GM18870 (cell line): ENCODE results near the gene PSMG3.

Experiments
- ATAC-seq: cut with Tn5 transposase; IDR thresholded peaks from one replicate; pipeline ENCODE4 v1.9.1; 2021; ENCODE audit warnings: moderate library complexity; ENCODE audit not compliant: unreplicated experiment

The PSMG3 gene

GRCh38 chr7:1559626-1560590, 9.9 kb downstream of the PSMG3 start:
- no peak for ATAC-seq

DNA sequence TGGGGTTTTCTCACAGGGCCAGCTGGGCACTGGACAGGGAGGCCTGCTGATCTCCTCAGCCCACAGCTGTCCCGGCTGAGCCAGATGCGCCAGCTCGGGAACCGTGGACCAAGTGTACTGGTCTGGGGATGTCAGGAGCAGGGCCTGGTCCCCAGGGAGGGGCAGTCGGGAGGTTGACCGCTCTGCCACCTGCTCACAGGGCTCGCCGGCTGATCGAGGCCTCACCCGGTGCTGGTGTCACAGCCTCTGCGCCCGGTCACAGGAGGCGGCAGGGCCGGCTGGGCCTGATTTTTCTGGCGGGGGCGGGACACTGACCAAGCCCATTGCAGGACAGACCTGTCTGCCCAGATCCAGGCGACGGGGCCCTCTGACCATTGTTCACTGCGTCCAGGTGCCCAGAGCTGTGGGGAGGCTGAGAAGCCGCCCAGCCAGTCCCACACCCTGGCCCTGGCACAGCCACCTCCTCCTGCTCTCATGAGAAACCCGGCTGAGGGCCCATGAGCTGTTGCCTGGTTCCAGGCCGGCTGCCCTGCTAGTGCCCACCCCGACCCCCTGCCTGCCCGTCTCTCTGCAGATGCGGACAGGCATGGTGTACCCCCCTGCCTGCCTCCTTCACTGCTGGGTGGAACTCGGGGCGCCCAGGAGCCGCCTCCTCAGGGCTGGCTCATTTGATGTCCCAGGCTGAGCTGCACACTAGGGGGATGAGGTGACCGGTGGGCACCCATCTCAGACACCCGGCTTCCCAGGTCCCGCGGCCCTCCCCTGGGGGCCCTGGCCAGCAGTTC, 10.8 kb downstream of the PSMG3 start:
- ATAC-seq, result no peak

DNA sequence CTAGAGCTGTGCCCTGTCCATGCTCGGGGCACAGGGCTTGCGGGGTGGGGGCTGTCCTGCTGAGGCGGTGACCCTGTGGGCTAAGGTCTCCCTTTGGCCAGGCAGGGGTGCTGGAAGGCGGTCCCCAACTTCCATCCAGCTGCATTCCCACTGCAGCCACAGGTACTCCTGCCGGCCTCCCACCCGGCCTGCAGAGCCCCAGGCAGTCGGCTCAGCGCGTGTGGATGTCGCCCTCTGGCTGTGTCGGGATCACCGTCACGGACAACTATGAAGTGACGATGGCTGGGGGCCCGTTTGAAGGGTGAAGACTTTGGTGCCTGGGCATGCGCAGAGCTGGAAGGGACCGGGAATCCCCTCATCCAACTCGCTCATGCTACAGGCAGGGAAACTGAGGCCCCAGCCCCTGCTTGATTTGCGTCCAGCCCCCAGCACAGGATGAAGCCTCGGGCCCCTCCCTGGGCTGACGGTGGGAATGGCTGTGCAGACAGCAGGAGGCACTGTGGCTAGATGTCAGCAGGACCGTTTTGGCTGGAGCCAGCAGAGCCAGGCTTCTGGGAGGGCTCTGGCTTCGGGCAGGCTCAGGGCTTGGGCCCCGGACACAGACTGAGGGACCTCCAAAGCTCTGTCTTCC, 11.5 kb downstream of the PSMG3 start:
- no peak for ATAC-seq

GRCh38 chr7:1557771-1558170, 12.1 kb downstream of the PSMG3 start:
- ATAC-seq, result no peak

DNA sequence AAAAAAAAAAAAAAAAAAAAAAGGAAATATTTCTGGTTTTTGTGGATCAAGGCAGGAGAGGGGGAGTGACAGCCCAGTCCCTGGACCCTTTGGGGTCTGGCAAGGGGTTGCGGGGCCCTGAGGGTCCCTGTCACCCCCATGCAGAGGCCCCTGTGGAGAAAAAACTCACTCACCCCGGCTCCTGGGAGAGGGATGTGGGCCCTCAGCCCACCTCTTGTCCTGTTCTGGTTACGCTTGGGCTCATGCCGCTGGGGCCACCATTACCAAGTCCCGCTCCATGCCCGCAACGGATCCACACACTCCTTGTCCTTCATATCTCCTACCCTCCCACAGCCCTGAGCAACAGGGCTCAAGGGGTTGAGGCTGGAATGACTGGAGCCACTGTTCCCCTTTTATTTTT, 12.8 kb downstream of the PSMG3 start:
- ATAC-seq, result no peak

- no peak for ATAC-seq
Measured at GRCh38 chr7:1555813-1556543, 13.9 kb downstream of the PSMG3 start, which contains the start of gene TMEM184A. Gene TMEM184A (minus strand): TSS chr7:1556205. CDS start chr7:1555484, 721 bp downstream.

- ATAC-seq, result no peak
Measured at GRCh38 chr7:1555046-1555812, 14.6 kb downstream of the PSMG3 start.

DNA sequence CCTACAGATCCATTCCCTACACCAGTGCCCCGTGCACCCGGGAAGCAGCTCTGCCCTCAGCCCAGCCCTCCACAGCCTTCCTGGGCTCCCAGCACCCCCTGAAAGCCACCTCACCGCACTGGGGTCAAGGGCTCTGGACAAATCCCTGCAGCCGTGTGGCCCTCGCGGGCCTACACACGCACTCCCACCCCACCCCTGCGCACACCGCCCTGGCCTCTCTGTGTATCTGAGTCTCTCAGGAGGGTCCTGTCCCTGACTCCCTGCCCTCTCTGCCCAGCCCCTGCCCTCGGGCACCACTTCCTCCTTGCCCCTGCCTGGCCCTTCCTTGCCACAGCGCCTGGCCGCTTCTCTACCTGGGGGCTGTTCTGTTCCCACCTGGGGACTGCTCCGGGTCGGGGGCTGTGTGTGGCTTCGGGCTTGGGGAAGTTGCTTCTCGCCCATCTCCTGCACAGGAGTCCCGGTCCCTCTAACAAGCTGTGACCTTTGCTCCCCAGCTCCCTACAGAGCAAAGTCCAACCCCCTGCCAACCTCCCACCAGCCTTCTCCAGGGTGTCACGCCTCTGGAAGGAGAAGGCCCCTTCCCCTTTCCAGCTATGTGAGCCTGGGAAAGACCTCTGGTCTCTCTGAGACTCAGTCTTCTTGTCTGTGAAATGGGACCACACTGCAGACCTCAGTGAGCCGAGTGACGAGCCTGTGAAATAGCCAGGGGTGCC, 15.3 kb downstream of the PSMG3 start:
- ATAC-seq, result no peak

GRCh38 chr7:1553512-1554210, 16.2 kb downstream of the PSMG3 start:
- no peak for ATAC-seq

GRCh38 chr7:1552200-1552599, 17.6 kb downstream of the PSMG3 start:
- ATAC-seq, result no peak

GRCh38 chr7:1550846-1551155, 19.0 kb downstream of the PSMG3 start:
- ATAC-seq, result no peak

GRCh38 chr7:1550005-1550845, 19.6 kb downstream of the PSMG3 start:
- no peak for ATAC-seq

DNA sequence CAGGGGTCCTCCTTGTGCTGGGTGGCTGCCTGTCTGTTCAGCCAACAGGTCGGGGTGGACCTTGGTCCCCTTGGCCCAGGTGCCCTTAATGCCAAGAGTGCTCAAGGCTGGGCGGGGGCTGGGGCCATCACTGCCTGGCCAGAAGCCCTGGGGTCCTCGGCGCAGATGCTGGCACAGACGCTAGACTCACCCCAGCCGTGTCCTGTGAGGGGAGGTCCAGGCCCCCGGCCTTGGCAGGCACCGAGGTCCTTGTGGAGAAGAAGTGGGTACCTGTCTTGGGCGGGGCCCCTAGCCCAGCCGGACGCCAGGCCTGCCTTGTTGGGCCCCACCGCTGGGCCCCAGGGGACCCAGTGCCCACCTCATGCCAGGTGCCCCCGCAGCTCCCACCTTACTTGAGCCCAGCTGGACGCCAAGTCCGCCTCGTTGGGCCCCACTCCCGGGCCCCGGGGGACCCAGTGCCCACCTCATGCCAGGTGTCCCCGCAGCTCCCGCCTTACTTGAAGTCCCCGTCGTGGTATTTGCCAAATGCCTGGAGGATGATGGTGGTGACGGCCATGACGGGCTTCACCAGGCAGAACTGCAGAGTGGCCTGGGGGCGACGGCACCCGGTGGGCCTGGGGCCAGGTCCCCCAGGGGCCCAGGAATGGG, 20.4 kb downstream of the PSMG3 start:
- no peak for ATAC-seq

GRCh38 chr7:1548944-1549343, 20.9 kb downstream of the PSMG3 start:
- no peak for ATAC-seq

DNA sequence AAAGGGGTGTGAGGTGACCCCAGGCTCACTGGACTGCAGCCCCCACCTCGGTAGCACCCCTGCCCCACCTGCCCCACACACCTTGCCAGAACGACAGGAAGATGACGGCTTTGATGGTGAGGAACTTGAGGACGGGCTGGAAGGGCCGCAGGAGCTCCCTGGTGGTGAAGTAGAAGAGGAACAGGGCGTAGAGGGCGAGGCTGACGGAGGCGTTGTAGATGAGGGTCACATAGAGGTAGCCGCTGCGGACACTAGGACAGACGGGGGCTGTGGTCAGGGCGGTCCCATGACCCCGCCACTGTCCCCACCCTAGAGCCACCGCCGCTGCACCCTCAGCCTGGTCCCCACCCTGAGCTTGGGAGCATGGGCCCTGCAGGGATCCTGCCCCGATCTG, 21.4 kb downstream of the PSMG3 start:
- no peak for ATAC-seq

DNA sequence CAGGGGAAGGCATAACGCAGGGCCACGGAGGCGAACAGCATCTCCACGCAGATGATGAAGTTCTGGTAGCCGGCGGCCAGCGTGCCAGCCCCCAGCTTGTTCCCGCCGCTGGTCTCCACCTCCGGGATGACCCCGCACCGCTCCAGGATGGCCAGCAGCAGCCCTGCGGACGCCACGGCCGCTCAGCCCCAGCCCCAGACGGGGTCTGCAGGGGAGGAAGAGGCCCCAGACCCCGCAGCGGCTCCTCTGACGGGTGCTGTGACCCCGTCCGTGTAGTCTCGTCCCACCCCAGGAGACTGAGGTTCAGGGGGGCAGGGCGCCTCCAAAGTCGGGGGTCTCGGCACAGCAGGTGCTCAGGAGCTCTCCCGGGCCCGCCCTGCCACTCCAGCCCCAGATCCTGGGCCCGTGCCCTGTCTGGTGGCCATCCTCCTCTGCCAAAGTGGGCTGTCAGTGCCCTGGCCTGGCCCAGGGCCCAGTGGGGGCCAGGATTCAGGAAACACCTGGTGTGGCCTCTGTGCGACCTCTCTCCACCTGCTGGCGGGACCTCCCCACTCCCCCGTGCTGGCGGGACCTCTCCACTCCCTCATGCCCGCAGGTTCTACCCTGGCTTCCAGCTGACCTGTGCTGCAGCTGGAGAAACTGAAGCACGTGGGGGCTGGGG, 21.9 kb downstream of the PSMG3 start:
- no peak for ATAC-seq
